ENCODE data around the gene GNAL.

DNA sequence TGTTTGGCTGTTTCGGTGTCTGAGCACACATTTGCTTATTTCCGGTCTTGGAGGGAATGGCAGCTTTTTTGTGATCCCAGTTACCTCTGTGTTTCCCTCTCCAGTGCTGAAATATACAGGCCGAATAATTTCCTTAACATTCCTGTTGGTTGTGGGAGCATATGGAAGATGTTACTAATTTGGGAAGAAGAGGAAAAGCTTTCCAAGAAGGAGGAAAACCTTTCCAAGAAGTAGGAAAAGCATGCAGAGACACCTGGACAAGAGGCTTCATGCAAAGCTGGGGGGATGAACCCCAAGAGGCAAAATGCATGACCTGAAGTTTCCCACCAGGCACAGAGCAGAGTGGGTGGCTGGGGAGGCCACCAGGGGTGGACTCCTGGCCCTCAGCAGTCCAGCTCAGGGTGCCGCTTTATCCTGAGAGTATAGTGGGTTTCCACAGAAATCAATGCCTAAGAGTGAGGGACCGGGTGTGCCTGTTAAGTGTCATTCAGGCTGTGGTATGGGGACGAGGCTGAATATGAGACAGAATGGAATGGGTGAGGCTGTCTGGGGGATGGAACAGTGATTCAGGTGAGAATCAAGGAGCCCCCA, 25.5 kb upstream of the GNAL start:
- TF ChIP-seq POLR2A (IDR thresholded peaks at IDR 0.05) (no peak), CTCF (IDR thresholded peaks at IDR 0.05) (no peak), EP300 (IDR thresholded peaks at IDR 0.05) (no peak)
